ENCODE results near the gene RAD52. TPM values are rescaled to one million over a fixed set of nuclear protein-coding genes. Genes with fewer than 3 reads are reported as not detected.

RAD52 gene
- total RNA-seq, 1 experiment from 2014 or later = 15.3 TPM

DNA sequence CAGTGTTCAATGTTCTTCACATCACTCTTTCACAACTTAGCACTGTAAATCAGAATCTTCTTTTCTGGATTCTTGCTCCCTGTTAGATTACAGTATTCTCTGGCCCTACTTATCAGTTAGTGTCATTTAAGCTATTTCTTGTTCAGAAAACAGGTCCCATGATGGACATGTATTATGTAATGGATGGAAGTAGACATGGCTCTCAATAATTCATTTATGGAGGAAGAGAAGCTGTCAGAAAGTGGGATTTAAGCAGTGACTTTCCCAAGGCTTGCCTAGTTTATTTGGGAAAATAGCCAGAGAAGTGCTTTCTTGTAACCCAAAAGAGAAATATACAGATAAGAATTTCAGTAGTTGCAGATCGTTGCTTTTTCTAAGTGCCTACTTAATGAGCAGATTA lies 43.2 kb upstream of the RAD52 start:
- no peak overlapping the region for H2BK20ac ChIP-seq (ENCODE audit: low read depth, low read length, poor library complexity, severe bottlenecking)
- WGBS (ENCODE audit: extremely low coverage, insufficient read length, low lambda C conversion rate) = no CpG with 5 or more reads among the region's 1 CpG
- H4K5ac ChIP-seq (ENCODE audit: insufficient read length, low read depth, low read length) = no peak overlapping the region
- no peak overlapping the region for H3K9ac ChIP-seq (ENCODE audit: extremely low read depth, insufficient read length, low read length)
- H3T11ph ChIP-seq (ENCODE audit: low read length) = no peak overlapping the region
- H3K4me3 Mint-ChIP-seq = peak overlapping the region; percentile 86 to 98
- peaks cover 9% of the 10 kb centered on the region; the same call in 1 of the 2 replicates for H3K79me2 ChIP-seq (ENCODE audit: insufficient read depth, low read length)
- no peaks in the 10 kb centered on the region; the same call in 1 of the 2 replicates for H3K27me3 Mint-ChIP-seq (ENCODE audit: low read depth)
- H4K20me1 ChIP-seq (ENCODE audit: control insufficient read depth, insufficient read depth, insufficient read length) = no peaks in the 10 kb centered on the region
- no peaks in the 10 kb centered on the region for H3K9me3 ChIP-seq (ENCODE audit: control insufficient read depth, low read depth, low read length)
- DNase-seq = no peak
- no peak overlapping the region for H4K91ac ChIP-seq (ENCODE audit: insufficient read length, low read depth, low read length)
- no peaks in the 10 kb centered on the region for H3K36me3 Mint-ChIP-seq (ENCODE audit: insufficient read depth in 1 of 3, low read depth in 3 of 3)
- no peak overlapping the region for H3K18ac ChIP-seq (ENCODE audit: insufficient read length, low read depth, low read length)
- H2AK5ac ChIP-seq (ENCODE audit: insufficient read length, low read length) = no peak overlapping the region
- H3K4me1 Mint-ChIP-seq = peaks cover 24 to 29% of the 10 kb centered on the region in 2 experiments
- no peak overlapping the region for H3K27ac ChIP-seq (ENCODE audit: insufficient read length, low read depth, low read length)
- H4K8ac ChIP-seq (replicated peaks; ENCODE audit: insufficient read length, low read depth, low read length) = no peak overlapping the region
- TF ChIP-seq, protein P1, sequence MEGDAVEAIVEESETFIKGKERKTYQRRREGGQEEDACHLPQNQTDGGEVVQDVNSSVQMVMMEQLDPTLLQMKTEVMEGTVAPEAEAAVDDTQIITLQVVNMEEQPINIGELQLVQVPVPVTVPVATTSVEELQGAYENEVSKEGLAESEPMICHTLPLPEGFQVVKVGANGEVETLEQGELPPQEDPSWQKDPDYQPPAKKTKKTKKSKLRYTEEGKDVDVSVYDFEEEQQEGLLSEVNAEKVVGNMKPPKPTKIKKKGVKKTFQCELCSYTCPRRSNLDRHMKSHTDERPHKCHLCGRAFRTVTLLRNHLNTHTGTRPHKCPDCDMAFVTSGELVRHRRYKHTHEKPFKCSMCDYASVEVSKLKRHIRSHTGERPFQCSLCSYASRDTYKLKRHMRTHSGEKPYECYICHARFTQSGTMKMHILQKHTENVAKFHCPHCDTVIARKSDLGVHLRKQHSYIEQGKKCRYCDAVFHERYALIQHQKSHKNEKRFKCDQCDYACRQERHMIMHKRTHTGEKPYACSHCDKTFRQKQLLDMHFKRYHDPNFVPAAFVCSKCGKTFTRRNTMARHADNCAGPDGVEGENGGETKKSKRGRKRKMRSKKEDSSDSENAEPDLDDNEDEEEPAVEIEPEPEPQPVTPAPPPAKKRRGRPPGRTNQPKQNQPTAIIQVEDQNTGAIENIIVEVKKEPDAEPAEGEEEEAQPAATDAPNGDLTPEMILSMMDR (conservative IDR thresholded peaks at IDR 0.05) = no peak
- no peak overlapping the region for H2AFZ ChIP-seq (ENCODE audit: low read length)
- no peak overlapping the region for H2BK15ac ChIP-seq (ENCODE audit: low read depth, low read length)
- H2BK12ac ChIP-seq (ENCODE audit: insufficient read length, low read depth, low read length) = no peak overlapping the region
- H3K23ac ChIP-seq (ENCODE audit: insufficient read length, low read depth, low read length) = no peak overlapping the region
- H2BK120ac ChIP-seq (ENCODE audit: low read depth, low read length, poor library complexity, severe bottlenecking) = no peak overlapping the region
- no peaks in the 10 kb centered on the region for H3K23me2 ChIP-seq (ENCODE audit: insufficient read length, low read depth, low read length, poor library complexity, severe bottlenecking)
- H3K4me1 ChIP-seq (ENCODE audit: insufficient read depth, low read length) = peaks cover 3% of the 10 kb centered on the region
- no peak overlapping the region for H3K27ac Mint-ChIP-seq
- H3K9me3 Mint-ChIP-seq = no peaks in the 10 kb centered on the region
- H3K56ac ChIP-seq (ENCODE audit: insufficient read length, low read depth, low read length) = no peak overlapping the region
- peak overlapping the region; percentile 59 for H3K4me2 ChIP-seq (ENCODE audit: insufficient read depth, insufficient read length, low read length)
- H3K14ac ChIP-seq (ENCODE audit: insufficient read depth, low read length) = no peak overlapping the region
- H3K79me1 ChIP-seq (ENCODE audit: insufficient read depth, low read depth, low read length, poor library complexity, severe bottlenecking) = peaks cover 4% of the 10 kb centered on the region
- no peak overlapping the region for H3K4ac ChIP-seq (ENCODE audit: low read depth, low read length)
- no peak overlapping the region for H2BK5ac ChIP-seq (ENCODE audit: insufficient read length, low read length)
- H3K27me3 ChIP-seq (ENCODE audit: insufficient read depth, low read length) = no peaks in the 10 kb centered on the region
